GM12864 (cell line): ENCODE results near the gene ATP6V0E1.
"Not testable (repeated sequence)": the region's sequence is repeated elsewhere in the genome, so short reads cannot be mapped to it uniquely, and the experiment has no call there.

Source experiments
- DNase-seq: peaks from one replicate; pipeline ENCODE4 v3.0.0-alpha.2; 2011; ENCODE audit warnings: low read depth
- H3K4me3 ChIP-seq: 2 replicates; pipeline ENCODE4 v1.5.1; 2011; ENCODE audit warnings: mild to moderate bottlenecking, low read depth, low read length, control low read depth
- TF ChIP-seq, protein P1 (sequence below): IDR thresholded peaks from 2 replicates; pipeline ENCODE4 v1.5.1; 2011; ENCODE audit warnings: low read depth, mild to moderate bottlenecking, moderate library complexity, low read length, control low read depth, inconsistent platforms; ENCODE audit errors: missing control alignments

ATP6V0E1 gene

DNA sequence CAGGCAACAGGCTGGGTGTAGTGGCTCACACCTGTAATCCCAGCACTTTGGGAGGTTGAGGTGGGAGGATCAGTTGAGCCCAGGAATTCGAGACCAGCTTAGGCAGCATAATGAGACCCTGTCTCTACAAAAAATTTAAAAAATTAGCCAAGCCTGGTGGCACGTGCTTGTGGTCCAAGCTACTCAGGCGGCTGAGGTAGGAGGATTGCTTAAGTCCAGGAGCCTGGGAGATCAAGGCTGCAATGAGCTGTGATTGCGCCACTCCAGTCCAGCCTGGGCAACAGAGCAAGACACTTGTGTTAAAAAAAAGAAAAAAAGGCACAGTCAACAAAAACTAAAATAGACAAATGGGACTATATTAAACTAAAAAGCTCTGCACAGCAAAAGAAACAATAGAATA, 29.3 kb downstream of the ATP6V0E1 start:
- TF ChIP-seq, protein P1, sequence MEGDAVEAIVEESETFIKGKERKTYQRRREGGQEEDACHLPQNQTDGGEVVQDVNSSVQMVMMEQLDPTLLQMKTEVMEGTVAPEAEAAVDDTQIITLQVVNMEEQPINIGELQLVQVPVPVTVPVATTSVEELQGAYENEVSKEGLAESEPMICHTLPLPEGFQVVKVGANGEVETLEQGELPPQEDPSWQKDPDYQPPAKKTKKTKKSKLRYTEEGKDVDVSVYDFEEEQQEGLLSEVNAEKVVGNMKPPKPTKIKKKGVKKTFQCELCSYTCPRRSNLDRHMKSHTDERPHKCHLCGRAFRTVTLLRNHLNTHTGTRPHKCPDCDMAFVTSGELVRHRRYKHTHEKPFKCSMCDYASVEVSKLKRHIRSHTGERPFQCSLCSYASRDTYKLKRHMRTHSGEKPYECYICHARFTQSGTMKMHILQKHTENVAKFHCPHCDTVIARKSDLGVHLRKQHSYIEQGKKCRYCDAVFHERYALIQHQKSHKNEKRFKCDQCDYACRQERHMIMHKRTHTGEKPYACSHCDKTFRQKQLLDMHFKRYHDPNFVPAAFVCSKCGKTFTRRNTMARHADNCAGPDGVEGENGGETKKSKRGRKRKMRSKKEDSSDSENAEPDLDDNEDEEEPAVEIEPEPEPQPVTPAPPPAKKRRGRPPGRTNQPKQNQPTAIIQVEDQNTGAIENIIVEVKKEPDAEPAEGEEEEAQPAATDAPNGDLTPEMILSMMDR: no peak

GRCh38 chr5:173014671-173015070, 31.1 kb downstream of the ATP6V0E1 start:
- H3K4me3 ChIP-seq: no peak overlapping the region
- TF ChIP-seq, protein P1: no peak
- no peak for DNase-seq

More for the DNA sequence above, 29.3 kb downstream of the ATP6V0E1 start:
- no peak for DNase-seq
- H3K4me3 ChIP-seq: no peak overlapping the region

- H3K4me3 ChIP-seq: no peak overlapping the region
- DNase-seq: no peak
- TF ChIP-seq, protein P1: no peak
Measured at GRCh38 chr5:173015192-173015591, 31.6 kb downstream of the ATP6V0E1 start.

DNA sequence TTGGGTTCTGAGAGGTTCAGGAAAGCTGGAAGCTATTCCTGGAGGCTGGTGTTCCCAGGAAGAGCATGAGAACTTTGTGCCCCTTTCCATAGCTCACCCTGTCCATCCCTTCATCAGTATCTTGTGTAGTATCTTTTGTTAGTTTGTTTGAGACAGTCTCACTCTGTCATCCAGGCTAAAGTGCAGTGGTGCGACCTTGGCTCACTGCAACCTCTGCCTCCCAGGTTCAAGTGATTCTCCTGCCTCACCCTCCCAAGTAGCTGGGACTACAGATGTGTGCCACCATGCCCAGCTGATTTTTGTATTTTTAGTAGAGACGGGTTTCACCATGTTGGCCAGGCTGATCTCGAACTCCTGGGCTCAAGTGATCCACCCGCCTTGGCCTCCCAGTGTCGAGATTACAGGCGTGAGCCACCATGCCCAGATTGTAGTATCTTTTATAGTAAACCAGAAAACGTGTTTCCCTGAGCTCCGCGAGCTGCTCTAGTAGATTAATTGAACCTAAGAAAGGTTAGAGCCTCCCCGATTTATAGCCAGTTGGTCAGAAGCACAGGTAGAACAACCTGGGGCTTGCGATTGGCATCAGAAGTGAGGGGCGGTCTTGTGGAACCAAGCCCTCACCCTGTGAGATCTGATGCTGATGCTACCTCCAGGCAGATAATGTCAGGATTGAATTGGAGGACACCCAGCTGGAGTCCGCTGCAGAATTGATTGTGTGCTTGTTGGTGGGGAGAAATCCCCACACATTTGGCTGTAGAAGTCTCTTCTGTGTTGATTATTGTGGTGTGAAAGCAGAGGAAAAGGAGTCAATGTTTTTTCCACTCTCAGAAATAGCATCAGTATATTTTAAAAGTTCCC, 32.3 kb downstream of the ATP6V0E1 start:
- H3K4me3 ChIP-seq: no peak overlapping the region
- no peak for DNase-seq
- TF ChIP-seq, protein P1: no peak

GRCh38 chr5:173016598-173017046, 33.1 kb downstream of the ATP6V0E1 start:
- H3K4me3 ChIP-seq: no peak overlapping the region
- no peak for DNase-seq
- TF ChIP-seq, protein P1: no peak

DNA sequence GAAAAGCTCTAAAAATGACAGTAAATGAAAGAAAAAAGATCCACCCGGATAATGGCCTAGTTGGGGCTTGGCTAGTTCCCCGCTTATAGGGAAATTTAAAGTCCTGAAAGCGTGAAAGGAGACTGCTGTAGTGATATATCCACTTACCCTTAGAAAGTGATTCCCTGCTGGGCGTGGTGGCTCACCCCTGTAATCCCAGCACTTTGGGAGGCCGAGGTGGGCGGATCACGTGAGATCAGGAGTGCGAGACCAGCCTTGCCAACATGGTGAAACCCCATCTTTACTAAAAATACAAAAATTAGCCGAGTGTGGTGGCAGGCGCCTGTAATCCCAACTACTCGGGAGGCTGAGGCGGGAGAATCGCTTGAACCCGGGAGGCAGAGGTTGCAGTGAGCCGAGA, 33.5 kb downstream of the ATP6V0E1 start:
- not testable (repeated sequence) for H3K4me3 ChIP-seq, DNase-seq

GRCh38 chr5:173018358-173018757, 34.8 kb downstream of the ATP6V0E1 start:
- TF ChIP-seq, protein P1: no peak
- DNase-seq: no peak
- H3K4me3 ChIP-seq: no peak overlapping the region
